GF-D8 (cell line): Measurements from ENCODE around the gene ALG12.

Experiments used
- DNase-seq: peaks from one replicate; lab custom pipeline; 2025; lab: John Stamatoyannopoulos, UW

Gene ALG12

DNA sequence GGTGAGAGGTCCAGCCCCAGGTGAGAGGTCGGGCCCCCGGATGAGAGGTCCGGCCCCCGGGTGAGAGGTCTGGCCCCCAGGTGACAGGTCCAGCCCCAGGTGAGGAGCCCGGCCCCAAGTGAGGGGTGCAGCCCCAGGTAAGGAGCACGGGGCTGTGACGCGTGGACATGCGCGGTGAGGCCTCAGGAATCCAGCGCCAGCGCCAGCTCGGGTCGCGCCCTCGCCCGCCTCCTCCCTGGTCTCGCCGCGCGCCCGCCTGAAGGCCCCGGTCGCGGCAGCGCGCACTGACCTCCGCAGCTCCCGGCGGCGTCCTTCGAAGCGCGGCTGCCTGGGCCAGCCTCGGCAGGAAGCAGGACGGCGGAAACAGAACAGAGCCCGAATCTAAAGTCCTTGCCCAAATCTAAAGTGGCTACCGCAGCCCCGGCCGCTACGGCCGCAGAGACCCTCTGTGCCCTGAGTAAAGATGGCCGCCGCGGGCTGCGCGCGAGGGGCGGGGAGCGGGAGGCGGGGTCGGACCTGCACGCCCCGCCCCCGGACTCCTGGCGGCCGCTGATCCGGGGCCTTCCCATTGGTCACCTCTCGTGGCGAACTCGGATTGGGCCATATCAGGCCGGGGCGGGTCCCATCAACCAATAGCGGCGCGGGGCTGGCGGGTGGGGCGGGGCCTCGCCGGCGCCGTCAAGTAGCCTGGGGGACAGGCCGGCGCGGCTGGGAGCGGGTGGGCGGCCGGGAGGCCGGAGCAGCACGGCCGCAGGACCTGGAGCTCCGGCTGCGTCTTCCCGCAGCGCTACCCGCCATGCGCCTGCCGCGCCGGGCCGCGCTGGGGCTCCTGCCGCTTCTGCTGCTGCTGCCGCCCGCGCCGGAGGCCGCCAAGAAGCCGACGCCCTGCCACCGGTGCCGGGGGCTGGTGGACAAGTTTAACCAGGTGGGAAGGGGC lies at the start of gene ALG12, which contains the start of gene CRELD2:
TSS of gene ALG12 (minus strand) at position 465 of the 937 bp plus-strand sequence. CDS start 4,673 bp downstream, outside the sequence.
TSS of gene CRELD2 (plus strand) at position 661 of the 937 bp plus-strand sequence. CDS start at position 797, 136 bp downstream.
- peak; percentile 84 for DNase-seq

DNA sequence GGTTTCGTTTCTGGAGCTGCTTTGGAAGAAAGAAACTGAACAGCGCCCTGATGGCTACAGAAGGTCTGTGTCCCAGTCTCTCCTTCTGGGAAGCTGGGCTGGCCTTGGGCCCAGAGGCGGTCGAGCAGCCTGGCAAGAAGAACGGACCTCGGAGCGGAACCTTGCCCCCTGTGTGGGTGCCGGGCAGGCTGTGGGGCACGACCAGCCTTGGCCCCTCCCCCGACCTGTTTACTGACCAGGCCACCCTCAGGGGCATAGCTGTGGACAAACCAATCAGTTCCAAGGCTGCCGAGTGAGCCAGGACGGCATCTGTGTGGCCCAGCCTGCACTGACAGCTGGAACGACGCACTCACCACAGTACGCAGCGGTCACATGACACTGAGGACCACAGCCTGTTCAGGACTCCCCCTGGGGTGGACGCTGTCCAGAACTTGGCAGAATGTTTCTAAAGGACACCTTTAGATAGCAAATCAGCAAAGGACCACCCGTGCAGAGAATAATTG lies 49.5 kb upstream of the ALG12 start:
- DNase-seq = no peak

DNA sequence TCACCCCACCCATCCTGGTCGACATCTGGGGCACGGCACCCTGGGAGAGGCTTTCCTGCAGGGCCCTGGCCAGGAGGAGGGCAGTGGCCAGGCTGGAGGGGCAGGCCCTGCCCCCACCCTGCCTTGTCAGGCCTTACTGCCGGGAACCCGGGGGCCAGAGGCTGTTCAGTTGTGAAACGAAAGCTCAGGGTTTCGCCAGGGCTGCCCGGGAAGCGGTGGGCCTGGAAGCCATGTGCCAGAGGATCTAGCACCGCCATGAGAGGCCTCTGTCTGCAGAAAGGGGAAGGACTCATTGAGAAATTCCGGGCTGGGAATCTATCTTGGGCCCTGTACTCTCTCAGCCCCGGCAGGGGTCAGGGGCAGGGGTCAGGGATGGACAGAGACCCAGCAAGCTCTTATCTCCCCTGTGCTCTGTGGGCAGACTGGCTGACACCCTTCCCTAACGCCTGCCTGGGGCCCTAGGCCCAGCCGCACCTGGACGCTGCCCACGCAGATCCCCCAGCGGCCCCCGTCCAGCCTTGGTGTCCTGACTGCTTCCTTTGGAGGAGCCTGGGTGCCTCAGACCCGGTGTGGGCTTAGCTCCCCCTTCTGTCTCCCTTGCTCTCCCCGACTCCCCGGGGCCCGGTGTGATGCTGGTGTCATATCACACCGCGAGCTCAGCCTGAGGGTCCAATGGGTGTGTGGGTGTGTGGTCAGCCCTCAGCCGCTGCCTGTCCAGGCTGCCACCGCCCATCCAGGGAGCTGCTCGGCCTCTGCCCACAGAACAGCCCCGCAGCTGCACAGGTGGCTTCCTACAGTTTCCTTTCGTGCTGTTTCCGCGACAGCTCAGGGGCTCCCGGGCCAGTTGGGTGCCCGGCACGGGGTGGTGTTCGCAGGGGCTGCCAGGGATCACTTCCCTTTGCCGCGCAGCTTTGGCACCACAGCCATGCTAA lies 48.8 kb upstream of the ALG12 start:
- peak; percentile 53 for DNase-seq

DNA sequence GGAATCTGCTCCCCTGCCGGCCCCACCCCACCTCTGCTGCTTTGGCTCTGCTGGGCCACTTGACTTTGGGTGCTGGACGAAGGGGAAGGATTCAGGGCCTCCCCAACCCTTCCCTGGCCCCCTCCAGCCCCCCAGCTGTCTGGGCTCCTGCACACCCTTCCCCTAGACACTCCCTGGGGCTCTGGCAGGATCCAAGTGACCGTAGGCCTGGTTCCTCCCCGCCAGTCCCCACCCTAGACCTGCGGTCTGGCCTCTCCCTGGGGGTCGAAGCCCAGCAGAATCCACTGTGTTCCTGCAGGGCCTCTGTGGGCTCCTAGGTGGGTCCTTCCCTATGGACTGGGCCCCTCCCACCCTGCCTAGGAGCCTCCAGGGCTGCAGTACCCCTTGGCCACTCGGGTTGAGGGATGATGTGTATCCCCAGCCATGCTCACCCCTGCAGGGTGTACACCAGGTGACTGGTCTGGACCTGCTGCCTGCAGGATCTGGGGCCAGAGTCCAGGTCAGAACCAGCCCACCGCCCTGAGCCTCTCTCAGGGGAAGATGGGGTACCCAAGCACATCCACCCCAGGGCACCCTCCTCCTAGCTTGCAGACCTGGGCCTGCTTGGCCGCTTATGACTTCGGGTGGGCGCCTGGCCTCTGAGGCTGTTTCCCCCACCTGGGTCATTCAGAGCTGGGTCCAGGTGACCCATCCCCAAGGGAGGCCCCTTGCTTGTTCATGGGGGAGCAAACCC lies 48.0 kb upstream of the ALG12 start:
- no peak for DNase-seq

DNA sequence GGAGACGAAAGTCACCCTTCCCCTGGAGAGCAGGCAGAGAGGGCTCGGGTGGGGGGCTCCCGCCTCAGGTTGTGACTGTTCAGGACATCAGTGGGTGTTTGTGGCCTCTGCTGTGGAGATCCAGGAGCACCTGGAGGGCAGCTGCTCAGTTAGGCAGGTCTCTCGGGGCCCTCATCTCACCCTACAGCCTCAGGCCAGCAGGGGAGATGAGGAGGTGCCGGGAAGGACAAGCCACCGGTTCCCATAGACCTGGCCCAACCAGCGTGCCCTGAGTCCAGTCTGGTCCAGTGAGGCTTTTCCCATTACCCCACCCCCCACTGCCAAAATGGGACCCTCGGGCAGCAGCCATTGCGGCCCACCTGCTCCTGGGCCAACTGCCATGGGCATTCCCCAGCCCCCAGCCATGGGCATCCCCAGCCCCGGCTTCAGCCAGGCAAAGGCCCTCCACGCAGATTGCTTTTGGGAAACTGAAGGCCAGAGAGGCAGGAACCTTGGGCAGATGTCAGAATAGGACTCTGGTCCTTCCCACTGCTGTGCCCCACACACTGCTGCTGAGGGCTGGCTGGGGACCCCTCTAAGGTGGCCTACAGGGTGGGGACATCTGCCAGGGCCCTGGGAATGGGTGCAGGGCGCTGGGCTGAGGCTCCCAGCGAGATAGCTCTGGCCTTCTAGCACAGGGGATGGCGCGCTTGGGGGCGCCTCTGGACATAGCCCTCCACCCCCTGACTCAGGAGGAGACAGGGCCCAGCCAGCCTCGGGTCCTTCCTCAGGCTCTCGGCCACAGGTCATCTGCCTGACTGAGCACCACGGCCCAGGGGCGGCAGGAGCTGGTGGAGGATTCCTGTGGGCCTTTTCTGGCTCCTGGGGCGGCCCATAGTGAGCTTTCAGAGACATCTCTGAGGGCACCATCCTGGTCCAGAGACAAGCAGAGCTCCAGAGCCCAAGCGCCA lies 47.1 kb upstream of the ALG12 start:
- no peak for DNase-seq

DNA sequence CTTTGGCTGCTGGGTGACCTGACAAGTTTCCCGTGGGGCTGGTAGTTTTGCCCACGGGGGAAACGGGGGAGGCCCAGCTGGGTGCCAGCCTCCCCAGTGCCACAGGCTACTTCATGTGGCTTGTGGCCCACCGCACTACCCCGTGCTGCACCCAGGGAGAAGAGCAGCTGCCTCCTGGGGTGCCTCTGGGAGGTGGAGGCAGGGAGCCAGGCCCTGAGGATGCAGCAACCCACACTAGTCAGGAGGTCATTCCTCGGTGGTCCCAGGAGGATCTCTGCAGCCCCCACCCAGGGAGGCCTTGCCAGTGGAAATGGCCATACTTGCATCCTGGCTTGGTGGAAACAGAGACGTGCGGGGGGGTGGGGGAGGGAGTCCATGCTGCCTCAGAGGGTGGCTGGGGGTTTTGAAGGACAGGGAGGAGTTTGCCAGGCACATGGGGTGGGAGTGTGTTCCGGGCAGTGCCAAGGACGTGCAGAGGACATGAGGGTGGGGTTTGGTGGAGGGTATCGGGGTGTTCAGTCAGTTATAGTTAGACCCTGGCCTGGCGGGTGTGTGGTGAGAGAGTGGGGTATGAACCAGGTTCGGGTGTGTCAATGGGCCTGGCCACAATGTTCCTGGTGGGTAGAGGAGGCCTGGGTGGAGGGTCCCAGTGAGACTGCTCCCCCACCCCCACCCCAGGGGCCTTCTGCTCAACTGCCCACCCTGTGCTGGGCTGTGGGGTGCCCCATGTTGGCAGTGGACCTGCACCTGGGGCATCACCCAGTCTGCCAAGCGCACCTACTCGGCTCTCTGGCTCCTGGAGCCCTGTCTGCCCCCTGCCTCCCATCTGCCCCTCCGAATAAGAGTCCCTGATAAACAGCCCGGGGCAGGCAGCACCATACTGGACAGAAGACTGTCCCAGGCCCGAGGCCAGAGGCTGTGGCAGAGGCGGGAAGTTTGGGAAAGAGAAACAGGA lies 46.2 kb upstream of the ALG12 start:
- no peak for DNase-seq

DNA sequence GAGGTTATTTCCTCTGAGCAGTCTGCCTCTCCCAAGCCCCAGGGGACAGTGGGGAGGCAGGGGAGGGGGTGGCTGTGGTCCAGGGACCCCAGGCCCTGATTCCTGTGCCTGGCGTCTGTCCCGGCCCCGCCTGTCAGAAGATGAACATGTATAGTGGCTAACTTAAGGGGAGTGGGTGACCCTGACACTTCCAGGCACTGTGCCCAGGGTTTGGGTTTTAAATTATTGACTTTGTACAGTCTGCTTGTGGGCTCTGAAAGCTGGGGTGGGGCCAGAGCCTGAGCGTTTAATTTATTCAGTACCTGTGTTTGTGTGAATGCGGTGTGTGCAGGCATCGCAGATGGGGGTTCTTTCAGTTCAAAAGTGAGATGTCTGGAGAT lies 45.4 kb upstream of the ALG12 start:
- no peak for DNase-seq

DNA sequence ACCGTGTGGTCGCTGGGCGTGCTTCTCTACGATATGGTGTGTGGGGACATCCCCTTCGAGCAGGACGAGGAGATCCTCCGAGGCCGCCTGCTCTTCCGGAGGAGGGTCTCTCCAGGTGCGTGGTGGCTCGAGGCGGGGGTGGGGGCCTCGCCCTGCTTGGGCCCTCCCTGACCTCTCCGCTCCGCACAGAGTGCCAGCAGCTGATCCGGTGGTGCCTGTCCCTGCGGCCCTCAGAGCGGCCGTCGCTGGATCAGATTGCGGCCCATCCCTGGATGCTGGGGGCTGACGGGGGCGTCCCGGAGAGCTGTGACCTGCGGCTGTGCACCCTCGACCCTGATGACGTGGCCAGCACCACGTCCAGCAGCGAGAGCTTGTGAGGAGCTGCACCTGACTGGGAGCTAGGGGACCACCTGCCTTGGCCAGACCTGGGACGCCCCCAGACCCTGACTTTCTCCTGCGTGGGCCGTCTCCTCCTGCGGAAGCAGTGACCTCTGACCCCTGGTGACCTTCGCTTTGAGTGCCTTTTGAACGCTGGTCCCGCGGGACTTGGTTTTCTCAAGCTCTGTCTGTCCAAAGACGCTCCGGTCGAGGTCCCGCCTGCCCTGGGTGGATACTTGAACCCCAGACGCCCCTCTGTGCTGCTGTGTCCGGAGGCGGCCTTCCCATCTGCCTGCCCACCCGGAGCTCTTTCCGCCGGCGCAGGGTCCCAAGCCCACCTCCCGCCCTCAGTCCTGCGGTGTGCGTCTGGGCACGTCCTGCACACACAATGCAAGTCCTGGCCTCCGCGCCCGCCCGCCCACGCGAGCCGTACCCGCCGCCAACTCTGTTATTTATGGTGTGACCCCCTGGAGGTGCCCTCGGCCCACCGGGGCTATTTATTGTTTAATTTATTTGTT lies 44.8 kb upstream of the ALG12 start:
- DNase-seq = no peak

DNA sequence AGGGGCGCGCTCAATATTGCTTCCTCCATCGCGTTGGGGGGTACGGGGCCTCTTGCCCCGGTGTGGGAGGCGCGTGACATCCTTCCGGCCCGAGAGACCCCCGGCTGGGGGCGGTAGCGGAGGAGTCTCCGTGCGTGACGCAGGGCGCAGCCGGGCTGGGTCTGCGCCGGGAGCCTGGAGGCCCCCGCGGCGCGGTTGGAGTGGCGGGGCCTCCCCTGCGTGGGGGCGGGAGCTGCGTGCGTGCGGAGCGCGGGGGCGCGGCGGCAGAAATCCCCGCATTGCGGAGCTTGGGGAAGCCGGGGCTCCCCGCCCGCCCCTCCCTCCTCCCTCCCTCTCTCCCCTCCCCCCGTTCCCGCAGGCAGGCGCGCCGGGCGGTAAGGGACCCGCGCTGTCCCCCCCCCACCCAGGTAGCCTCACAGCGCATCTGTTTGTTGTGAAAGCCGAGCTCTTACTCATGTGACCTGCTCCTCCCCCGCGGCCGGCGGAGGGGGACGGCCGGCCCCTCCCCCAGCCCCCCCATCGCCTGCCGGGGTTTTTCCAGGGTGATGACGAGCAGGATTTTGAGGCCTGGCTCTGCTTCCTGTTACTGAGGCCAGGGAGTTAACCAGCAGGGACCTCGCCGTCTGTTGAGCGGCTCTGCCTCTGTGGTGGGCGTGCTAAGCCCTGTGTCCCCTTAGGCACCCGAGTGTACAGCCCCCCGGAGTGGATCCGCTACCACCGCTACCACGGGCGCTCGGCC lies 43.9 kb upstream of the ALG12 start:
- DNase-seq = peak; percentile 35

DNA sequence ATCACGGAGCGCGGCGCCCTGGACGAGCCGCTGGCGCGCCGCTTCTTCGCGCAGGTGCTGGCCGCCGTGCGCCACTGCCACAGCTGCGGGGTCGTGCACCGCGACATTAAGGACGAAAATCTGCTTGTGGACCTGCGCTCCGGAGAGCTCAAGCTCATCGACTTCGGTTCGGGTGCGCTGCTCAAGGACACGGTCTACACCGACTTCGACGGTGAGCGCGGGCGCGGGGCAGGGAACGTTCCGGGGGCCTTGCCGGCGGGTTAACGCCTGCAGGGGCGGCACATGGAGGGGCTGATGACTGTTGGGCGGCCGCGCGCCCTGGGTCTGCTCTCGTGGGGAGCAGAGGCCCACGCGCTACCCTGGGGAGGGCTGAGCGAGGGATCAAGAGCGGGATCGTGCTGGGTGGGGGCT lies 43.4 kb upstream of the ALG12 start:
- no peak for DNase-seq

DNA sequence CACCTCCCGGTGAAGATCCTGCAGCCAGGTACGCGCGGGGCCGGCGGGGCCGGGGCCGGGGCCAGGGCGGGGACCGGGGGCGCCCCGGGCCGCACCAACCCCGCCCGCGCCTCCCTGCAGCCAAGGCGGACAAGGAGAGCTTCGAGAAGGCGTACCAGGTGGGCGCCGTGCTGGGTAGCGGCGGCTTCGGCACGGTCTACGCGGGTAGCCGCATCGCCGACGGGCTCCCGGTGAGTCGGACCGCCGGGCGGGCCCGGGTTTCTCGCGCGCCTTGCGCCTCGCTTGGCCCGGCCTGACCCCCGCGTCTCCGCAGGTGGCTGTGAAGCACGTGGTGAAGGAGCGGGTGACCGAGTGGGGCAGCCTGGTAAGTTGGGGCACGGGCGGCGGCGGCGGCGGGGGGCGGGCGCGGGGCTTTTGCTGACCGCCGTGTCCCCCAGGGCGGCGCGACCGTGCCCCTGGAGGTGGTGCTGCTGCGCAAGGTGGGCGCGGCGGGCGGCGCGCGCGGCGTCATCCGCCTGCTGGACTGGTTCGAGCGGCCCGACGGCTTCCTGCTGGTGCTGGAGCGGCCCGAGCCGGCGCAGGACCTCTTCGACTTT lies 42.9 kb upstream of the ALG12 start:
- DNase-seq = no peak

DNA sequence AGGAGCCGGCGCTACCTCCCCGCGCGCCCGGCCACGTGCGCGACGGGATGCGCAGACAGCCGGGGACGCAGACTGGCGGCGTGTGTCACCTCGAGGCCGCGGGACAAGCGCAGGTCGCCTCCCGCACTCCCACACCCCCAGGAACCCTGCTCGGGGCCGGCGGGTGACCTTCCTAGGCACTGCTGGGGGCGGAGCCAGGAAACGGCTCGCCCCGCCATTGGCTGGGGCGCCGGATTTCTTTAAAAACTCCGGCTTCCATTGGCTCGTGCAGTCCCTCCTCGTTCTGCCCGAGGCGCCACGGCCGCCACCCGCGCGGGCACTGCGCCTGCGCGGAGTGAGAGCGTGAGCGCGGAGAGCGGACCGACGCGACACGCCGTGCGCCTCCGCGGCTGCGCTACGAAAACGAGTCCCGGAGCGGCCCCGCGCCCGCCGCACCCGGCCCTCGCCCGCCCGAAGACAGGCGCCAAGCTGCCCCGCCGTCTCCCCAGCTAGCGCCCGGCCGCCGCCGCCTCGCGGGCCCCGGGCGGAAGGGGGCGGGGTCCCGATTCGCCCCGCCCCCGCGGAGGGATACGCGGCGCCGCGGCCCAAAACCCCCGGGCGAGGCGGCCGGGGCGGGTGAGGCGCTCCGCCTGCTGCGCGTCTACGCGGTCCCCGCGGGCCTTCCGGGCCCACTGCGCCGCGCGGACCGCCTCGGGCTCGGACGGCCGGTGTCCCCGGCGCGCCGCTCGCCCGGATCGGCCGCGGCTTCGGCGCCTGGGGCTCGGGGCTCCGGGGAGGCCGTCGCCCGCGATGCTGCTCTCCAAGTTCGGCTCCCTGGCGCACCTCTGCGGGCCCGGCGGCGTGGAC lies 42.1 kb upstream of the ALG12 start, which contains the start of gene PIM3:
TSS of gene PIM3 (plus strand) at position 614 of the 846 bp plus-strand sequence. CDS start at position 790, 176 bp downstream.
- DNase-seq = peak; percentile 90

DNA sequence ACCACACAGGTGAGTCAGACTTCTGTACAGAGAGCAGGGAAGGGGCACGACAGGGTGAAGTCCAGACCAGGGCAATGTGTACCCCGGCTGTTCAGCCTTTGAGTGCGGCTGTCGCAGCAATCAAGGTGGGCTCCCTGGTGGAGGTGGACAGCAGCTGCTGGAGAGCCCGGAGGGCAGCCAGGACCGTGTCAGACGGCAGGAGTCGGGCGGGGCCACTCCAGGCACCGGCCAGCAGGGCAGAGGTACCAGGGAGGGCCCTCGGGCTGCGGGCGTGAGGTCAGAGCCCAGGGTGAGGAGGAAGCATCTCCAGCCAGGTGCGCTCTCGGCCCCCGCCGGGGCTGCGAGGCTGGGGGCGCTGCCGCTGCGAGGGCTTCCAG lies 41.5 kb upstream of the ALG12 start:
- DNase-seq = no peak

DNA sequence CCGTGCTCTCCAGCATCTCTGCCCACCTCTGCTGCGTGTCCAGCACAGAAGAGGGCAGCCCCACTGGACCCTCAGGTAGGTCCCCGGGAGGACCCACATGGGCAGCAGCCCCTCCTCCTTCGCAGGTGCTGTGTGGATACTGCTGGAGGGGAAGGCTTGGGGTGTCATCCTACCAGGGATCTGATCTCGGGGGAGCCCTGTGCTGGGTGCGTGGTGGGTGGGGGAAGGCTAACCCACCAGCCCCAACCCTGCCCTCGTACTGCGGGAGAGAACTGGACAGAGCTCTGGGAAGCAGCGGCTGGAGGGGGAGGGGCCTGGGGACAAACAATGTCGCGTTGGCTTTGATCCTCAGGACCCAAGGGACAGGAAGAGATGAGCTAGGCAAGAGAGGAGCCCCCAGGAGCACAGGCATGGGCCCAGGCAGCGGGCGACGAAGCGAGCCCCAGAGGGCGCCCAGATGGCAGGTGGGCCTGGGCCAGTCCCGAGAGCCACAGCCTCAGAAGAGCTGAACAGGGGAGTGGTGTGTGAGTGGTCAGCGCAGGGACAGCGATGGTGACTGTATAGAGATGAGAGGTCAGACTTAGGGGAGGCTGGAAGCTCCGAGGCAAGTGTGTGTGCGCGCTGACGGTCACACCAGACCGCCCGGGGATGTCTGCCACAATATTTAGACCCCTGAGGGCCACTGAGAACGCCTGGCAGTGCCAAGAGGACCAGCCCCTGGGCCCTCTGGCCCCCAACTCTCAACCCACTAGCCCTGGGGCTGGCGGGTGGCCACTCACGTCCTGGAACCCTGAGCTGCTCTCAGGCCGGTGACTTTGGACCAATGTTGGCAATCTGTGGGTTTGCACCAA lies 40.9 kb upstream of the ALG12 start:
- DNase-seq = no peak

DNA sequence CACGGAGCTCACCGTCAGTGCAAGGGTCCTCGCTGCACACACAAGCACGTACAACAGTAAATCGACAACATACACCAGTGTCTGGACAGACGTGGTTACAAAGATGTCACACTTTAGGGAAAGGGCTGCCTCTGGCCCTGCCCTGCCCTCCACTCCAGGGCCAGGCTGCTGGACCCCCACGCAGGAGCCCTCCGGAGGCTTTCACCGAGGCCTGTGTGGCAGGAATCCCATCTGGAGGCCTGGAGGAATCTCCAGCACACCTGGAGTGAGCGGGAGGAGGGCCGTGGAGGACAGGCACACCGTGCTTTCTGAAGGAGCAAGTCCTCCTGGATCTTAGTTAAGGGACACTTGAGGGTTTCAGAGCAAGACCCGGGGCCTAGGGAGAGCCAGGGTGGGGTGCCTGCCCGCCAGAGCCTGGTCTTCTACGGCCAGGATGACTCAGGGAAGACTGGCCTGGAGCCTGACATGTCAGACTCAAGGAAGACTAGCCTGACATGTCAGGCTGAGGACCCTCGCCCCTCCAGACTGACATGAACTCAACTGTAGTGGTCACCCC lies 40.2 kb upstream of the ALG12 start:
- DNase-seq = no peak
